Uterus (tissue), 2 donors: ENCODE measurements around the gene FNTB.

Experiments used
- POLR2A ChIP-seq, 2 donors: fragments of 450-650 bp; IDR thresholded peaks; one replicate each; pipeline ENCODE4 v1.6.1; 2016; ENCODE audit warnings: antibody characterized with exemption in 2 of 2, mild to moderate bottlenecking in 1 of 2, moderate library complexity in 1 of 2
- TF ChIP-seq, protein P1 (sequence below), 4 experiments: fragments of 200-600 bp in 2 of 4; fragments of 450-650 bp in 2 of 4; sonication (generic) in 2 of 4; IDR thresholded peaks; one replicate each; pipeline ENCODE4 v1.5.1; 2016 to 2019; ENCODE audit warnings: antibody characterized with exemption in 4 of 4, mild to moderate bottlenecking in 2 of 4, moderate library complexity in 1 of 4

DNA sequence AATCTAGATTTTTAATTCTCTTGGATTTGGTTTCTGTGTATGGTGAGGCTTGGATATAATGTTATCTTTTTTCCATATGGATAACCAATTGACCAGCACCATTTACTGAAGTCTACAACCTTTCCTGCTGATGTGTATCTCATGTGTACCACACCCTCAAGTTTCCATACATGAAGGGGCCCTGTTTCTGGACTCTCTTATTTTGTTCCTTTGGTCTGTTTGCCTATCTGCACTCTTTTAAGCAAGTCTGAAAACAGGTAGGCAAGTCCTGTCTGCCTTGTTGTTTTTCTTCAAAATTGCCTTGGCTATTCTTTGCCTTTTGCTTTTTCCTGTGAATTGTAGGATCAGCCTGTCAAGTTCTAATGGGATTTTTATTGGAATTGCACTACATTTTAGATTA lies 71.0 kb downstream of the FNTB start:
- TF ChIP-seq, protein P1, sequence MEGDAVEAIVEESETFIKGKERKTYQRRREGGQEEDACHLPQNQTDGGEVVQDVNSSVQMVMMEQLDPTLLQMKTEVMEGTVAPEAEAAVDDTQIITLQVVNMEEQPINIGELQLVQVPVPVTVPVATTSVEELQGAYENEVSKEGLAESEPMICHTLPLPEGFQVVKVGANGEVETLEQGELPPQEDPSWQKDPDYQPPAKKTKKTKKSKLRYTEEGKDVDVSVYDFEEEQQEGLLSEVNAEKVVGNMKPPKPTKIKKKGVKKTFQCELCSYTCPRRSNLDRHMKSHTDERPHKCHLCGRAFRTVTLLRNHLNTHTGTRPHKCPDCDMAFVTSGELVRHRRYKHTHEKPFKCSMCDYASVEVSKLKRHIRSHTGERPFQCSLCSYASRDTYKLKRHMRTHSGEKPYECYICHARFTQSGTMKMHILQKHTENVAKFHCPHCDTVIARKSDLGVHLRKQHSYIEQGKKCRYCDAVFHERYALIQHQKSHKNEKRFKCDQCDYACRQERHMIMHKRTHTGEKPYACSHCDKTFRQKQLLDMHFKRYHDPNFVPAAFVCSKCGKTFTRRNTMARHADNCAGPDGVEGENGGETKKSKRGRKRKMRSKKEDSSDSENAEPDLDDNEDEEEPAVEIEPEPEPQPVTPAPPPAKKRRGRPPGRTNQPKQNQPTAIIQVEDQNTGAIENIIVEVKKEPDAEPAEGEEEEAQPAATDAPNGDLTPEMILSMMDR (IDR thresholded peaks at IDR 0.05), result no peak
- no peak for TF ChIP-seq POLR2A (IDR thresholded peaks at IDR 0.05)
